Measurements from ENCODE around the gene CDK3.

The CDK3 gene

DNA sequence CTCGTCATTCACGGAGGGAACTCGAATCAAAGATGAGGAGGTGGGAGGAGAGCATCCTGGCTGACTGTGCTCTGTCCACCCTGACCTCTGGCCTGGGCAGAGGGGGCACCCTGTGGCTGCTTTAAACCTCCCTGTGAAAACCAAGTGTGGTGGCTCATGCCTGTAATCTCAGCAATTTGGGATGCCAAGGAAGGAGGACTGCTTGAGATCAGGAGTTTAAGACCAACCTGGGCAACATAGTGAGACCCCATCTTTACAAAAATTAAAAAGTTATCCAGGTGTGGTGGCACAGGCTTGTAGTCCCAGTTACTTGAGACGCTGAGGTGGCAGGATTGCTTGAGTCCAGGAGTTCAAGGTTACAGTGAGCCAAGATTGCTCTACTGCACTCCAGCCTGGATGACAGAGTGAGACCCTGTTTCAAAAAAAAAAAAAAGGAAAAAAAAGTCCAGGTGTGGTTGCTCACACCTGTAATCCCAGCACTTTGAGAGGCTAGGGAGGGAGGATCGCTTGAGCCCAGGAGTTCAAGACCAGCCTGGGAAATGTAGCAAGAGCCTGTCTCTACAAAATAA, 5.8 kb upstream of the CDK3 start:
- DNase-seq = no peak

DNA sequence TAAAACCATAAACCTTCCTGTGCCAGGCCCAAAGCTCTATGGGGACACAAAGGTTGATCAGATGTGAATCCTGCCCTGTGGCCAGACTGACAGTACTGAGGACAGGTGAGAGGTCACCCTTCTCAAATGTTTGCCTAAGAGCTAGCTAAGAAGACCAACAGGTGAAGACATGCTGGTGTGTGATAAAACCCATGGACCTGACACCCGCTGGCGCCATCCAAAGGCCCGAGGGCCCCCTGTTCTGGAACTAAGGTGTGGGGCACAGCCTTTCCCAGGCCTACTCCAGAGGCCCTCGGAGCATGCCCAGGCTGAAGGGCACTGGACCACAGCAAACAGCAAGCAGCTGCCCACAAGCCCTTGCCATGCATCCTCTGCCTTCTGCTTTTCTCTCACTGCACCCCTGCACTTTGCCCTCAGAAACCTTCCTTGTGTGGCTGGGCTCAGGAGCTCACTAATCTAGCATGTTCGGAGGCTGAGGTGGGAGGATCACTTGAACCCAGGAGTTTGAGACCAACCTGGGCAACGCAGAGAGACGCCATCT, 5.2 kb upstream of the CDK3 start:
- no peak for DNase-seq

DNA sequence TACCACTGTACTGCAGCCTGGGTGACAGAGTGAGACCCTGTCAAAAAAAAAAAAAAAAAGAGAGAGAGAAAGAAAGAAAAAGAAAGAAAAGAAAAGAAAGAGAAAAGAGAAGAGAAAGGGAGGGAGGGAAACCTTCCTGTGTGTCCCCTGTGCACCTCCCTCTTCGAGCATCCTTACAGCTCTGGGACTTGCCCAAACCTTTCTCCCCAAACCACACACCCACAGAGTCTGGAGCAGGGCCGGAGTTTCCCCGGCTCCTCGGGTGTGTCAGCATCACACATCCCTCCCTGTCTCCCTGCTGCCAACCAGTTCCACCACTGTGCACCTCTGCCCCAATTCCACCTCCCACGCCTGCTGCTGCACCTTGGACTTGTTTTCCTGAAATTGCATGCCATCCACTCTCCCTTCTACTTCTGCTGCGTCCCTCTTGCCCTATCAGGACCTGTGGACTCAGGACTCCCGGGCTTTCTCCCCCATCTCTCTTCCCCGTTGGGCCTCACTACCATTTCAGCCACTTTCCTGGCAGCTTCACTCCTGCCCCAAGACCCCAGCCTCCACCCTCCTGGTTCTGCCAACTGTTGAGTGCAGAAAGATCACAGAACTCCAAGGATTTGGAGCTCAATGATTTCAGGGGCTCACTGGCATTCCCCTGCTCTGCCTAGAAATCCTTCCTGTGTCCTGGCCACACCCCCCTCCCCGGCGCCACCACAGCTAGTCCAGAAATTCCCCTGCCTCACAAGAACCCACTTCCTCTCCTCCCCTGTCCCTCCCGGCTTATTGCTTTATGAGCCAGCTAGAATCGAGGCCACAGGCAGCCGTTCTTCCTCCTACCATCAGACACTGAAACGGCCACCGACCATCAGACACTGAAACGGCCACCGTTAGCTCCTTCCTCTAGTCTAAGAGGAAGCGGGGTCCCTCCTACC, 3.7 kb upstream of the CDK3 start:
- peak; percentile 83 for DNase-seq

DNA sequence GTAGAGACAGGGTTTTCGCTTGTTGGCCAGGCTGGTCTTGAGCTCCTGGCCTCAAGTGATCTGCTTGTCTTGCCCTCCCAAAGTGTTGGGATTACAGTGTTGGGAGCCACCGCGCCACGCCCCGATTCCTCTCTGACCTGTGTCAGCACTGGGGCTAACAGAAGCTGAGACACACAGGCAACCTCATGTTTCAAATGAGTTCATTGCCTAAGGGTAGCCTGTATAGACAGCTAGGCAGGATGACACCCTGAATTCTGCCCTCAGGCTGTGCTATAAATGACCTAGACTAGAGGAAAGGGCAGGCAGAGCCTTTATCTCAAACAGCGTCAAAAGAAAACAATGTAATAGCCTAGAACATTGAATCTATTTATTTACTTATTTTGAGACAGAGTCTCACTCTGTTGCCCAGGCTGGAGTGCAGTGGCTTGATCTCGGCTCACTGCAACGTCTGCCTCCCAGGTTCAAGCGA, 2.3 kb upstream of the CDK3 start:
- no peak for DNase-seq

DNA sequence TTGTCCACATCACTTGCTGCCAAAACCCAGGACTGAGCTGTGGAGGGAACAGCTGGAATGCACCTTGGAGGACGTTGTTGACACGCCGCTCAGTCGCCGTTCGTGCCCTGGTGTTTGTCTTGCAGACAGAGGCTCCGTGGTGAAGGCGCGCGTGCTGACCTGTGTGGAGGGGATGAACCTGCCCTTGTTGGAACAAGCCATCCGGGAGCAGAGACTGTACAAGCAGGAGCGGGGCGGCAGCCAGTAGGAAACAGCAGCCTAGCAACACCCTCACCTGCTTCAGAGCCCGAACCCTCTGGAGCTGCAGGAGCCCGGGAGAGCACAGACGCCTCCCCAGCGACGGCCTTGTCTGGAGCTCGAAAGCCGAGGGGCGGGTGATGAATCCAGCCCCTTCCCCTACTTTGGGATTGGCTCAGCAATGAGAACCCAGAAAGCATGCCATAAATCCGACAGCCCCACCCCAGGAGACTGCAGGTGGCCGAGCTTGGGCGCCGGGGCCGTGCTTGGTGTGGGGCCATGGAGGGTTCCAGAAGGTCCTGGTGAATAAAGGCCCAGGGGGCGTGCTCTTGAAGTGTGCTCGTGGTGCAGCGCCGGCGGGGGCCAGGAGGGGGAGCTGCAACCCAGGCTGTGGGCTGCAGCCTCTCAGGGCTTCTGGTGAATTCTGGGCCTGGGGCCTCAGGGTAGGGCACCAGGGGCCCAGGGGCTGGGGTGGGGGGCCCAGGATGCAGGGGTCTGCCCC, 470 bp upstream of the CDK3 start:
- peak; percentile 71 for DNase-seq

DNA sequence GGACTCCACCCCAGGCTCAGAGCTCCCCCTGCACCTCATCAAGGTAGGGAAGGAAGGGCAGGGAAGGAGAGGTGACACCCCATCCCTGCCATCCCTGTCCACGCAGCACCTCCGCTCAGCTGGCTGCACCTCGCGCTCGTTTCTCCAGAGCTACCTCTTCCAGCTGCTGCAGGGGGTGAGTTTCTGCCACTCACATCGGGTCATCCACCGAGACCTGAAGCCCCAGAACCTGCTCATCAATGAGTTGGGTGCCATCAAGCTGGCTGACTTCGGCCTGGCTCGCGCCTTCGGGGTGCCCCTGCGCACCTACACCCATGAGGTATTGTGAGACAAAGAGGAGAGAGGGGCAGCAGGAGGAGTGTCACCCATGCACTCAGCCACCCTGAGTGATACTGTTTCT, 1.4 kb downstream of the CDK3 start:
- DNase-seq = no peak

DNA sequence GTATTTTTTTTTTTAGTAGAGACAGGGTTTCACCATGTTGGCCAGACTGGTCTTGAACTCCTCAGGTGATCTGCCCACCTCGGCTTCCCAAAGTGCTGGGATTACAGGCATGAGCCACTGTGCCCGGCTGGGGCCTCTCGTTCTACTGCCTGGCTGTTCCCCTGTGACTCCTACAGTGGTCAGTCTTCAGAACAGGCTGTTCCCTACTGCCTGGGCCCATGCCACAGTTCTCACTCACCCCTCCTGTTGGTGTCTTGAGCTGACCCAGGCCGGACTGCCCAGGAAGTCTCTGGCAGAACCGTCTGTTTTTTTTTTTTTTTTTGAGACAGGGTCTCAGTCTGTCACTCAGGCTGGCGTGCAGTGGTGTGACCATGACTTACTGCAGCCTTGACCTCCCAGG, 3.3 kb downstream of the CDK3 start:
- DNase-seq = no peak

DNA sequence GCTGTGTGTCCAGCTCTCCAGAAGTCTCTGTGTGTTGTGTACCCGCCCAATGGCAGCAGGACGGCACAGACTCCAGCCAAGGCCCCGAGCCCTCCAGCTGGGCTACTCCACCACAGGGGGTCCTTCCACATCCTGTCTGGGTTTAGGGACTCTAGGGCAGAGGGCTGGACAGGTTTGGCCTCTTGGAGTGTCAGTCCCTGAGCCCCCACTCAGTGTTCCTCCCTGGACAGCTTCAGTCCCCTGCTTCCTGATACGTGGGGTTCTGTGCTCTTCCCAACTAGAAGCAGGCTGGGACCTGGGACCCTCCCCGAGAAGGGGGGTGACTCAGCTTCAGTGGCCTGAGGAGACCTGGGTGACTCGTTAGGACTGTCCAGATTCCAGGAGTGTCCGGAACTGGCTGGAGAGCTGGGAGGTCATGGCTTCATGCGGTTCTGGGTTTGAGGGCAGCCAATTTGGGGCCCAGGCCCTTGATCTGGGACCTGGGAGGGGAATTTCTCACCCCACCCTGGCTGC, 4.2 kb downstream of the CDK3 start:
- no peak for DNase-seq

DNA sequence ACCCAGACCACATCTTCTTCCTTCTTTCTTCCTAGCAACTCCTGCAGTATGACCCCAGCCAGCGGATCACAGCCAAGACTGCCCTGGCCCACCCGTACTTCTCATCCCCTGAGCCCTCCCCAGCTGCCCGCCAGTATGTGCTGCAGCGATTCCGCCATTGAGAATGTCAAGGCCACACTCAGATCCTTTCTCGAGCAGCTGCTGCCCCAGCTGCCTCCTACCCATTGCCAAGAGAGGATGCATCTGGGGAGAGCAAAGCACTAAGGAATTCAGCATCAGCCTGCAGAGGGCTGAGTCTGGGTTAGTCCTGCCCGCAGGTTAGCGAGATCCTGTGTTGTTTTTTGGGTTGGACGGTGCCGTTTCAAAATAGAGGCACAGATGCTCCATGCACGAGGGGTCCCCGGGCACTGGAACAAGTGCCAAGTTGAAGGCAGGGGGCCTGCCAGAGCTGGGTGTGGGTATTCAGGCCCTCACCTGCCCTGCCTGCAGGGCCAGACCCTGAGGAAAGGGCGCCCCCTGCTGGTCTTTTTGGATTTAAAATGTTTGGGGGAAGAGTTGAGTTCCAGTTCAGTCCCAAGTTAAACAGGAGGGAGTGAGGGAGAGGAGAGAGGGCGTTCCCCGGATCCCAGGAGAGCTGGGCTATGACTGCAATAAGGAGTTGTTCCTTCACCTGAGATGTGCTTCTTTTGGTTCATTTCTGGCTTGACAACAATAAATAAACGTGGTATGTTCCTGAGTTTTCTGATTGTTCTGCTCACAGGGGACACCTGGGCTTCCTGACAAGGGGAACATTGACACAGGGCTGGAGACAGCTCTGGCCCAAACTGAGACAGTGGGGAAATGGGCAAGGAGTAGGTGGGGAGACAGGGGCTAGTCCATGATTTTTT, 4.9 kb downstream of the CDK3 start:
- DNase-seq = peak; percentile 90

DNA sequence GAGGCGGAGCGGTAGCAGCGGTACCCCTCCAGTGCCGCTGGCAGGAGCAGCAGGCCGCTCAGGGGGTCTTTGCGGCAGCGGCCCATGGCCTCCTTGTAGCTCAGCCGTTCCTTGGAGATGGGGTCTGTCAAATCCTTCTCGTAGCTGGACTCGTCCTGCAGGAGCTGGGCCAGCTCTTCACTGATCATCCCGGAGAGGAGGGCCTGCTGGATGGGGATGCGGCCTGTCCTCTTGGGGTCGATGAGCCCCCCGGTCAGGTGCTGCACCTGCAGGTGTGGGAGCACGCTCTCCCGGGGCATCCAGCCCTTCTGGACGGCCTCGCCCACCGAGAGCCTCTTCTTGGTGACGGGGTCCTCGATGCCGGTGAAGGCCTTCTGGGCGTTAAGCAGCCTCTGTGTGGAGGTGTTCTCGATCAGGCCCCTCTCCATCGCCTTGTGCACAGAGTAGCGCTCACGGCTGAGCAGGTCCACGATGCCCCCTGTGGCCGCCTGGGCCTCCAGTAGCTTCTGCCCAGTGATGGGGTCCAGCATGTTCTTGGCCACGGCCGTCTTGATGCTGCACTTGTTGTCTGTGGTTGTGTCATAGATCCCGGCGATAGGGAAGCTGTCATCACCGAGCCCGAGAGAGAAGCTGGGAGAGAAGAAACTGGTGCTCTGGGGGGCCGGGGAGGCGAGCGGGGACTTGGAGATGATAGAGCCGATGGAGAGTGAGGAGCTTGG, 6.6 kb downstream of the CDK3 start:
- DNase-seq = no peak

DNA sequence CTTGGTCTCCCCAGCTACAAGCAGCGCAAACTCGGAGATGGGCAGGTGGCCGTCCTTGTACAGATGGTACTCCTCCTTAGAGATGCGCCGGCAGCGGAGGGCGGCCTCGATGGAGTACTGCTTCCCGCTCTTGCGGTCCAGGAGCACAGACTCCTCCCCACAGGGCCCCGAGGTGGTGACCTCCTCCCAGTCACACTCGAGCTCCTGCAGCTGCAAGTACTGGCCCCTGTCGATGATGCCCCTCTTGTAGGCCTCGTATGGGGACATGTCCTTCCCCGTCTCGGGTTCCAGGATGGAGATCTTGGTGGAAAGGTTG, 7.2 kb downstream of the CDK3 start:
- DNase-seq = no peak

DNA sequence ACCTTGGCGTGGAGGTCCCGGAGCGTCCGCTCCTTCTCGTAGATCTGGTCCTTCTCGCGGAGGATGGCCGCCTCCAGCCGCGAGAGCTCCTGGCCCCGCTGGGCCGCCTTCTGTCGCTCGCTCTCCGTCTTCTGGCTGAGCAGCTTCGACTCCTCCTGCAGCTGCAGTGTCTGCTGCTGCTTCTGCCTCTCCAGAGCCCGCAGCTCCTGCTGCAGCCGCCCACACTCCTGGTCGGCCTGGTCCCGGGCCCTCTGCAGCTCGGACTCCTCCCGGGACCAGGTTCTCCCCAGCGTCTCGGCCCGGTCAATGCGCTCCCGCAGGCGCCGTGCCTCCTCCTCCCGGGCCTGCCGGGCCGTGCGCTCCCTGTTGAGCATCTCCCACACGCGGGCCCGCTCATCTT, 7.6 kb downstream of the CDK3 start:
- DNase-seq = no peak

DNA sequence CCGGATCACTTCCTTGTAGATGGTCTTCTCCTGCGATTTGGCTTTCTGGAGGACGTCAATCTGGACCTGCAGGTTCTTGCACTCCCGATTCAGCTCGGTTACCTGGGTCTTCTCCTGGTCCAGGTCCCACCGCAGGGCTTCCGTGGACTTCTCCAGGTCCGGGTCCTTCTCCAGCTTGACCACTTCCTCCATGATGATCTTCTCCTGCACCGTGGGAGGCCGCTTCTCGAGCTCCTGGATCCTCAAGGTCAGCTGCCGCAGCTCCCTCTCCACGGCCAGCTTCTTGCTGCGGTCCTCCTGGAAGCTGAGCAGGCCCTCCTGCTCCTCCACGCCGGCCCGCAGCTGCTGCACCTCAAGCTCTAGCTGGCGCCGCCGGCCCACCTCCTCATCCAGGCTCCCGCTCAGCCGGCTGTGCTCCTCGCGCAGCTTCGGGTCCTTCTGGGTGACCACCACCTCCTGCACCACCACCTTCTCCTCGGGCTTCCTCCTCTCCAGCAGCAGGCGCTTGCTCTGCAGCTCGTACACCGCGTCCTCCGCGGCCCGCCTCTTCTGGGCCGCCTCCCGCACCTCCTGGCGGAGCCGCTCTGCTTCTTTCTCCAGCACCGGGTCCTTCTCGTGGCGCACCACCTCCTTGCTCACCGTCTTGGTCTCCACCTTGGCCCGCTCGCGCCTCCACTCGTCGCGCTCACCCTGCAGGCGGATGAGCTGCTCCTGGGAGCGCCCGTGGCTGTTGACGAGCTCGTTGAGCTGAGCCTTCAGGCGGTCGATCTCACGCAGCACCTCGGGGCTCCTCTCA, 8.2 kb downstream of the CDK3 start:
- DNase-seq = no peak

DNA sequence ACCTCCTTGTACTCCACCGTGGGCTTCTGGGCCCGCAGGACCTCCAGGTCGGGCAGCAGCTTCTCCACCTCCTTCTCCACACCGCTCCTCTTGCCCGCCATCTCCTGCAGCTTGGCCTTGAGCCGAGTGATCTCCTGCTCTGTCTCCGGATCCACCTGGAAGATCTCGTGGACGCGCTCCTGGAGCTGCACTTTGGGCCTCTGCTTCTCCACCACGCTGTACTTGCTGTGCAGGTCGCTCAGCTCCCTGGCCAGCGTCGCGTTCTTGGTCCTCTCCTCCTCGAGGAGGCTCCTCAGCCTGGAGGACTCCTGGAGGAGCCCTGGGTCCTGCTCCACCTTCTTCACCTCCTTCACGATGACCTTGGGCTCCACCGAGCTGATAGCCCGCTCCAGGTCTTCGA, 8.8 kb downstream of the CDK3 start:
- DNase-seq = no peak

DNA sequence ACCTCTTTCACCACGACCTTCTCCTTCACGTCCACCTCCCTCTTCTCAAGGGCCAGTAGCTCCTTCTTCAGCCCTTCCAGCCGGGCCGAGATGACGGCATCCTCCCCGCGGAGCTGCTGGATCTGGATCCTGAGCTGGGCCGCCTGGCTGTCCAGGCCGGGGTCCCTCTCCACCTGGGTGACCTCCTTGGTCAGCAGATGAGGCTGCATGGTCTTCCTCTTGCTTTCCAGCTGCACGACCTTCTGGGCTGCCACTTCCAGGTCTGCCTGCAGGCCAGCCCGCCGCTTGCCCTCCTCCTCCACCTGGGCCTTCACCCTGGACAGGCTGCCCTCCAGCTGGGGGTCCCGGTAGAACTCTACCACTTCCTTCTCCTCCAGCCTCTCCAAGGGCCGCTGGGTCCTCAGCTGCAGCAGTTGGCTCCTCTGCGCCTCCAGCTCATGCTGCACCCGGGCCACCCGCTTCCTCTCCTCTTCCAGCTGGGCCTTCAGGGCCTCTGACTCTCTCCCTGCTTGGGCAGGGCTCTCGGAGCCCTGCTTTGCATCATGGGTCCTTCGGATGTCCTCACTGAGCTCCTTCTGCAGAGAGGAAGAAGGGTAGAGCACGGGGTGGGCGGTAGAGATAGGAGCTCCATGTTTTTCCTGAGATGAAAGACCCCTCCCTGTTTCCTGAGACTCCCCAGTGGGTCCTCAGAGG, 9.5 kb downstream of the CDK3 start:
- no peak for DNase-seq

DNA sequence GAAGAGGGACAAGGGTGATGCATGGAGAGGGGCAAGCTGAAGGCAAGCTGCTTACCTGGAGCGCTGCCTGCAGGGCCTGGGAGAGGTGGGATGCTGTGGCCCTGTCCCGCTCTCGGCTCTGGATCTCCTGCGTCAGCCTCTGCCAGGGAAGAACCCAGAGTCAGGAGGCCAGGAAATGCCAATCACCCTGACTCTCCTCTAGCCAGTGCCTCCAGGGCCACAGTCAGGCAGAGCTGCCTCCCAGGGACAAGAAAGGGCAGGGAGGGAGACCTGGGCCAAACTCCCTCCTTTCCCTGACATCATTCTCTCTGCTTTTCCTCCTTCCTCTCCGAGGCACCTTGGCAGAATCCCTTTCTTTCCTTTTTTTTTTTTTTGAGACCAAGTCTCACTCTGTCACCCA, 11.3 kb downstream of the CDK3 start:
- no peak for DNase-seq

DNA sequence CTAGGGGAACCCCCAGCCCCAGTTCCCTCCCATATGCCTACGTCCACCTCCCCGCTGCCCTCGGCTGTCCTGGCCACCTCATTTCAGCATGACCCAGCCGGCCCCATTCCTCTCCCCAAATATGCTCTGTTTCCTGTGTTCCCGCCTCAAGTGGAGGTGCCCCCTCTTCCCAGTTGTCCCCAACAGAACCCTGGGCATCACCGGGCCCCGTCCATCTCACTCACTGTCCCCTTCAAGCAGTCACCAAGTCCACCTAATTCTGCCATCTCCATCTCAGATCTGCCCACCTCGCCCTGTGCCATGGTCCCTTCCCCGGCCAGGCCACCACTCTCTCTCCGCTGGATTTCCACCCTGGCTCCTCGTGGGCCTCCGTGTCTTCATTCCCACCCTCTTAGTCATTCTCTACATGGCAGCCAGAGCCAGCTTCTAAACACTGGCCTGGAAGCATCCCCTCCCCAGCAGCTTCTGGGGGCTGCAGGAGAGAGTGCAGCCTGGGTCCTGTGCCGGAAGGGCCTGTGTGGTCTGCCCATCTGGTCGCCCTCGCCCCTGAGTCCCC, 12.8 kb downstream of the CDK3 start:
- no peak for DNase-seq

DNA sequence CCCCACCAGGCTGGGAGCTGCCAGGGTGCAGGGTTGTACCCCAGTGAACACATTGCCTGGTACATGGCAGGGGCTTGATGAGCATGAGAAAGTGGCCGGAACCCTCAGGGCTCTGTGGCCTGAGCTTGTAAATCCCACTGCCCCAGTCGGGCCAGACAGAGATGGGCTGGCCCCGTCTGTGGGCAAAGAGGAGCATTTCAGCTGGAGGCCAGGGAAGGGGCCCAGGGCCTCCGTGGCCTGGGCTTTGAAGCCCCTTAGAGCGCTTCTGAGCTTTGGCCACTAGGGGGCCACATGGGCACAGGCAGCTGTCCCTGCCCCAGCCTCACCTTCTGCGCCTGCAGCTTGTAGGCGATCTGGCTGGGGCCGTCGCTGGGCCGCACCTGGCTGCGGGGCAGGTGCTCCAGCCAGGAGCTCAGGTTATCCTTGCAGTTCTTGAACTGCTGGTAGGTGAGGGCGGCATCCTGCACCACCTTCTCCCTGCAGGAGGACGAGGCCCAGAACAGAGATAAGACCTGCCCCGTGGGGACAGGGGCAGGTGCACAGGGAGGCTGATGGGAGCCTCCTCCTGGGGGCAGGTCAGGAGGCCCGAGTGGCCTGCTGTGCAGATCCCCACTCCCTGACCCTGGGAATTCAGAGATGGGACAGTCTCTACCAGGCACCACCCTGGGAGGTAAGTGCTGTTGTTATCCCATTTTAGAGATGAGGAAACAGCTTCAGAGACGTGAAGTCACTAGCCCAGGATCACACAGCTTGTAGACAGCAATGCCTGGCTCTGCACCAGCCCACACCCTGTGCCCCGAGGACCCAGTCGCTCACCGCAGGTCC, 13.7 kb downstream of the CDK3 start:
- peak; percentile 84 for DNase-seq

DNA sequence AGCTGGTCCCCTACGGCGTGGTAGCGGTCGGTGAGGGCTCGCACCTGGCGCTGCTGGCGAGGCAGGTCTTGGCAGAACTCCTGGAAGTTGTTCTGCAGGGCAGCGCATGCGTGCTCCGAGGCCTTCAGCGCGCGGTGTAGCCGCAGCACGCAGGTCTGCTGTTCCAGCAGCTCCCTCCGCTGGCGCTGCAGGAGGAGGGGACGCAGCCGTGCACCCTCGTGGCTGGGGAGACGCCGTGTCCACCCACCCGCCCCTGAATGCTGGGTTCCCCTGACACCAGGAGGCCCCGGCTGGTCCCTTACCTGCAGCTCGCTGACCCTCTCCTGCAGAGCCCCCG, 14.2 kb downstream of the CDK3 start:
- no peak for DNase-seq

All from OCI-M1 (cell line).